Measurements from ENCODE around the gene IL17C. TPM values are rescaled to one million over a fixed set of nuclear protein-coding genes. Genes with fewer than 3 reads are reported as not detected.
A peak's percentile ranks its signal among the peaks of the same experiment; 100 is the strongest.

Gene IL17C
- total and polyA plus RNA-seq, 4 experiments from 2014 or later, result 0.44 TPM; not detected in 3

DNA sequence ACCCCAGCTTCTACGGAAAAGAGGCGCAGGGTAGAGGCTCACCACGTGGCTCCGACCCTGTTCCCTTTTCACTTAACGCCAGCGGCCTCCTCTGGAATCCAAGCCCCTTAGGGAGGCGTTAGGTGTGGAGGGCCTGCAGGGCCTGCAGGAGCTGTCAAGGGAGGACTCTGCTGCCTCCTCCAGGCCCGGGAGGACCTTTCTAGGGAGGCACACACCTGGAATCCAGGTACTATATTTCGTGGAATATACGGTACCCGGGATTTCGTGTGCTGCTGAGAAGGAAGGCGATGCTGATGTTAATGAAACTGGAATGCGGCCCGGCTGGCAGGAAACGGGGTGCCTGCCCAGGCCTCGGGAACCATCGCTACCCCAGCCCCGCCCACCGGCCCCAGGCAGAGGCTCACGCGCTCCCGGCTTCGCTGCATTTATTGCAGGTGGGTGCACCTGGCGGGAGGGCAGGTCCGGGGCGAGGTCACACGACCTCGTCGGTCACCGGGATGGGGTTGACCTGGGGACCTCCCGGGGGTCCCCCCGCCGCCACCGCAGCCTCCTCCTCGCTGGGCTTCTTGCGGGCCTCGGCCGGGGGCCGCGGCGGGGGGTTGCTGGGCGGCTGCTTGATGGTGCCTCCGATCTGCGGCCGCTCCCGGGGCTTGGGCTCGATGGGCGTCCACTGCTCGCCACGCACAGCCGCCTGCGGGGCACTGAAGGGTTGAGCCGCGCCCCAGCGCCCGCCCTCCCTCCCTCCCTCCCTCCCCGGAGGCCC lies 4.7 kb downstream of the IL17C start:
- Histone ChIP-seq H3K4me1 (ENCODE audit: insufficient read depth, low read length) (peaks cover 26% of the 10 kb centered on the region), H3K27ac (ENCODE audit: low read depth, low read length) (no peak overlapping the region), H3K4me3 (ENCODE audit: low read length in 2 of 2) (no peak overlapping the region), H3K36me3 (ENCODE audit: insufficient read depth, low read length) (no peaks in the 10 kb centered on the region), H3K27me3 (ENCODE audit: insufficient read depth, low read length) (peaks cover 11% of the 10 kb centered on the region), H3K9me3 (ENCODE audit: control insufficient read depth in 1 of 2, low read length in 2 of 2) (no peaks in the 10 kb centered on the region)
- Mint-ChIP-seq H3K27me3 (peaks cover 0 to 3% of the 10 kb centered on the region in 2 donors), H3K4me1 (peaks cover 9 to 31% (median 18%) of the 10 kb centered on the region in 4 donors), H3K9me3 (peaks cover 0 to 2% (median 0%) of the 10 kb centered on the region in 8 donors), H3K27ac (peak overlapping the region in 1 of 7 donors; percentile 58), H3K36me3 (peaks cover 12 to 18% of the 10 kb centered on the region in 2 donors), H3K4me3 (no peak overlapping the region)
- DNase-seq, result no peak
- ChIA-PET CTCF (ENCODE audit: partially characterized antibody) (no interaction called here), POLR2A (ENCODE audit: partially characterized antibody) (interaction anchor here (0.8 to 5.0 kb wide), 7 partner anchors 10 to 63 kb away, joined by 3 to 34 read pairs (median 5); partner anchors contain the start of genes CTU2 and RNF166)
- intact Hi-C loops (cut with micrococcal nuclease), result no loop called here

- peaks cover 0 to 3% of the 10 kb centered on the region in 2 donors for H3K27me3 Mint-ChIP-seq
- H3K4me3 Mint-ChIP-seq, result no peak overlapping the region
- no peak overlapping the region for H3K27ac Mint-ChIP-seq
- peaks cover 7 to 26% (median 13%) of the 10 kb centered on the region in 4 donors for H3K4me1 Mint-ChIP-seq
- H3K27ac ChIP-seq (ENCODE audit: low read depth, low read length), result no peak overlapping the region
- POLR2A ChIA-PET (ENCODE audit: partially characterized antibody), result interaction anchor here (1.3 to 2.6 kb wide), 2 partner anchors 24 to 63 kb away, joined by 4 to 7 read pairs; partner anchors contain the start of genes CTU2 and RNF166
- H3K36me3 ChIP-seq (ENCODE audit: insufficient read depth, low read length), result no peaks in the 10 kb centered on the region
- CTCF ChIA-PET (ENCODE audit: partially characterized antibody), result no interaction called here
- no peak for DNase-seq
- H3K9me3 Mint-ChIP-seq, result peaks cover 0 to 2% (median 0%) of the 10 kb centered on the region in 8 donors
- H3K4me1 ChIP-seq (ENCODE audit: insufficient read depth, low read length), result peaks cover 25% of the 10 kb centered on the region
- H3K4me3 ChIP-seq (ENCODE audit: low read length in 2 of 2), result no peak overlapping the region
- peaks cover 10% of the 10 kb centered on the region for H3K27me3 ChIP-seq (ENCODE audit: insufficient read depth, low read length)
- no peaks in the 10 kb centered on the region for H3K9me3 ChIP-seq (ENCODE audit: control insufficient read depth in 1 of 2, low read length in 2 of 2)
- H3K36me3 Mint-ChIP-seq, result peaks cover 14 to 18% of the 10 kb centered on the region in 2 donors
- intact Hi-C loops (cut with micrococcal nuclease), result no loop called here
Observed at GRCh38 chr16:88643644-88643932, 5.2 kb downstream of the IL17C start.

DNA sequence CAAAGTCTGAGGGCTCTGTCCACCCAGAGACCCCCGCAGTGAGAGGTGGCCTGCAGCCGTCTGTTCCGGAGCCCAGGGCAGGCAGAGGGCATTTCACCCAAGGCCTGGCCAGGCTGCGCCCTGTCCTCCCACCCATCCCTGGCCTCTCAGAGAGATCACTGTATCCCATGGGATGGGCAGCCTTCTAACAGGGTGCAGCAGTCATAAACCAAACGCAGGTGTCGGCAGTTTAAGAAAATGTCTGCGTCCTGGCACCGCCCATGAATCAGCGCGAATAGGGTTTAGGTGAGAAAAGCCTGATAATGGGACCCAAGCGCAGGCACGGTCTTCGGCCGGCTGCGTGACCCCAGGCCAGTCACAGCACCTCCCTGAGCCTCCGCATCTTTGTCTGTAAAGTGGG lies 7.1 kb downstream of the IL17C start:
- Histone ChIP-seq H3K27me3 (ENCODE audit: insufficient read depth, low read length) (no peaks in the 10 kb centered on the region), H3K27ac (ENCODE audit: low read depth, low read length) (no peak overlapping the region), H3K4me3 (ENCODE audit: low read length in 2 of 2) (no peak overlapping the region), H3K4me1 (ENCODE audit: insufficient read depth, low read length) (peaks cover 17% of the 10 kb centered on the region), H3K9me3 (ENCODE audit: control insufficient read depth in 1 of 2, low read length in 2 of 2) (no peaks in the 10 kb centered on the region), H3K36me3 (ENCODE audit: insufficient read depth, low read length) (peaks cover 4% of the 10 kb centered on the region)
- CTCF ChIA-PET (ENCODE audit: partially characterized antibody), result no interaction called here
- POLR2A ChIA-PET (ENCODE audit: partially characterized antibody), result no interaction called here
- intact Hi-C loops (cut with micrococcal nuclease), result no loop called here
- Mint-ChIP-seq H3K9me3 (peaks cover 0 to 2% (median 0%) of the 10 kb centered on the region in 8 donors), H3K27ac (peak overlapping the region in 3 of 7 donors; percentile 11 to 65 (median 22)), H3K4me1 (peaks cover 10 to 23% (median 15%) of the 10 kb centered on the region in 4 donors), H3K27me3 (peaks cover 0 to under 1% of the 10 kb centered on the region in 2 donors), H3K4me3 (no peak overlapping the region), H3K36me3 (peaks cover 22% of the 10 kb centered on the region in 2 donors)
- DNase-seq, result peak in 1 of 5 donors; percentile 5

- ChIA-PET CTCF (ENCODE audit: partially characterized antibody) (no interaction called here), POLR2A (ENCODE audit: partially characterized antibody) (no interaction called here)
- H3K4me3 Mint-ChIP-seq, result no peak overlapping the region
- no peak for DNase-seq
- H3K4me1 Mint-ChIP-seq, result peaks cover 10 to 21% (median 14%) of the 10 kb centered on the region in 4 donors
- intact Hi-C loops (cut with micrococcal nuclease), result no loop called here
- Histone ChIP-seq H3K9me3 (ENCODE audit: control insufficient read depth in 1 of 2, low read length in 2 of 2) (no peaks in the 10 kb centered on the region), H3K36me3 (ENCODE audit: insufficient read depth, low read length) (peaks cover 4% of the 10 kb centered on the region), H3K27me3 (ENCODE audit: insufficient read depth, low read length) (no peaks in the 10 kb centered on the region), H3K4me3 (ENCODE audit: low read length in 2 of 2) (no peak overlapping the region), H3K4me1 (ENCODE audit: insufficient read depth, low read length) (peaks cover 15% of the 10 kb centered on the region), H3K27ac (ENCODE audit: low read depth, low read length) (no peak overlapping the region)
- H3K27me3 Mint-ChIP-seq, result no peaks in the 10 kb centered on the region
- peaks cover 22% of the 10 kb centered on the region in 2 donors for H3K36me3 Mint-ChIP-seq
- peaks cover 0 to 2% (median 0%) of the 10 kb centered on the region in 8 donors for H3K9me3 Mint-ChIP-seq
- peak overlapping the region in 2 of 7 donors; percentile 60 to 62 for H3K27ac Mint-ChIP-seq
Observed at GRCh38 chr16:88645941-88646340, 7.6 kb downstream of the IL17C start.

GRCh38 chr16:88646345-88647034 lies 8.1 kb downstream of the IL17C start:
- Mint-ChIP-seq H3K4me3 (peak overlapping the region in 1 of 8 donors; percentile 30), H3K27ac (peak overlapping the region in 4 of 7 donors; percentile 12 to 62 (median 41)), H3K27me3 (no peaks in the 10 kb centered on the region), H3K4me1 (peaks cover 11 to 26% (median 17%) of the 10 kb centered on the region in 4 donors), H3K36me3 (peaks cover 22 to 26% of the 10 kb centered on the region in 2 donors), H3K9me3 (peaks cover 0 to 2% (median 0%) of the 10 kb centered on the region in 8 donors)
- no peak overlapping the region for H3K27ac ChIP-seq (ENCODE audit: low read depth, low read length)
- ChIA-PET POLR2A (ENCODE audit: partially characterized antibody) (interaction anchor here (0.7 to 4.1 kb wide), 3 partner anchors 6 to 76 kb away, joined by 4 to 35 read pairs (median 7); partner anchors contain the start of genes IL17C and ZC3H18), CTCF (ENCODE audit: partially characterized antibody) (no interaction called here)
- DNase-seq, result peak in 1 of 5 donors; percentile 20
- peaks cover 4% of the 10 kb centered on the region for H3K36me3 ChIP-seq (ENCODE audit: insufficient read depth, low read length)
- no peaks in the 10 kb centered on the region for H3K9me3 ChIP-seq (ENCODE audit: control insufficient read depth in 1 of 2, low read length in 2 of 2)
- H3K27me3 ChIP-seq (ENCODE audit: insufficient read depth, low read length), result no peaks in the 10 kb centered on the region
- H3K4me1 ChIP-seq (ENCODE audit: insufficient read depth, low read length), result peaks cover 20% of the 10 kb centered on the region
- H3K4me3 ChIP-seq (ENCODE audit: low read length in 2 of 2), result no peak overlapping the region
- intact Hi-C loops (cut with micrococcal nuclease), result no loop called here

GRCh38 chr16:88647178-88648070 lies 9.1 kb downstream of the IL17C start:
- Mint-ChIP-seq H3K27ac (peak overlapping the region in 1 of 7 donors; percentile 57), H3K9me3 (peaks cover 0 to 2% (median 0%) of the 10 kb centered on the region in 8 donors), H3K36me3 (peaks cover 17 to 22% of the 10 kb centered on the region in 2 donors), H3K4me3 (peak overlapping the region in 2 of 8 donors; percentile 10 to 17), H3K4me1 (peaks cover 12 to 30% (median 20%) of the 10 kb centered on the region in 4 donors), H3K27me3 (no peaks in the 10 kb centered on the region)
- no peak overlapping the region for H3K27ac ChIP-seq (ENCODE audit: low read depth, low read length)
- no peaks in the 10 kb centered on the region for H3K27me3 ChIP-seq (ENCODE audit: insufficient read depth, low read length)
- intact Hi-C loops (cut with micrococcal nuclease), result no loop called here
- H3K9me3 ChIP-seq (ENCODE audit: control insufficient read depth in 1 of 2, low read length in 2 of 2), result no peaks in the 10 kb centered on the region
- ChIA-PET POLR2A (ENCODE audit: partially characterized antibody) (interaction anchor here (0.7 to 6.1 kb wide), 6 partner anchors 7 to 77 kb away, joined by 3 to 66 read pairs (median 6); partner anchors contain the start of genes IL17C, MVD and ZC3H18), CTCF (ENCODE audit: partially characterized antibody) (no interaction called here)
- H3K36me3 ChIP-seq (ENCODE audit: insufficient read depth, low read length), result peaks cover 4% of the 10 kb centered on the region
- no peak overlapping the region for H3K4me3 ChIP-seq (ENCODE audit: low read length in 2 of 2)
- peaks cover 28% of the 10 kb centered on the region for H3K4me1 ChIP-seq (ENCODE audit: insufficient read depth, low read length)
- DNase-seq, result no peak
